Adrenal gland (tissue), 12 donors: ENCODE data around the gene MYL3. TPM values are rescaled to one million over a fixed set of nuclear protein-coding genes. Genes with fewer than 3 reads are reported as not detected.

ENCODE experiments used
- DNase-seq, 7 donors: peaks; one replicate each; pipeline ENCODE4 v3.0.0-alpha.2; 2019 to 2020
- H3K27ac ChIP-seq, 5 donors: fragments of 200-600 bp; sonication (generic) in 4 of 5; 1 replicate in 3 of 5; 2 replicates in 2 of 5; pipeline versions ENCODE4 v1.5.1 to v1.8.0; 2016 to 2020; ENCODE audit warnings: mild to moderate bottlenecking in 1 of 5
- H3K27me3 ChIP-seq: fragments of 200-600 bp; 2 replicates; pipeline ENCODE4 v1.8.0; 2021
- H3K36me3 ChIP-seq, 2 donors: fragments of 200-600 bp; replicated peaks in 1 of 2; 1 replicate in 1 of 2; 2 replicates in 1 of 2; pipeline versions ENCODE4 v1.5.1 to v1.8.0; 2018 to 2022
- H3K4me1 ChIP-seq, 2 donors: fragments of 200-600 bp; replicated peaks in 1 of 2; 1 replicate in 1 of 2; 2 replicates in 1 of 2; pipeline versions ENCODE4 v1.5.1 to v1.8.0; 2018 to 2021
- H3K4me3 ChIP-seq, 4 donors: fragments of 200-600 bp; sonication (generic) in 3 of 4; one replicate each; pipeline ENCODE4 v1.5.1; 2016 to 2018
- H3K9me3 ChIP-seq, 3 donors: fragments of 200-600 bp; sonication (generic) in 1 of 3; replicated peaks in 1 of 3; 1 replicate in 2 of 3; 2 replicates in 1 of 3; pipeline versions ENCODE4 v1.5.1 to v1.8.0; 2016 to 2021
- CTCF ChIP-seq, 6 experiments: fragments of 450-650 bp in 4 of 6; fragments of 200-600 bp in 2 of 6; sonication (generic) in 1 of 6; IDR thresholded peaks; 1 replicate in 5 of 6; 2 replicates in 1 of 6; pipeline versions ENCODE4 v1.5.1 to v1.8.0; 2016 to 2021; ENCODE audit warnings: antibody characterized with exemption in 6 of 6, mild to moderate bottlenecking in 2 of 6, moderate library complexity in 1 of 6
- POLR2A ChIP-seq, 2 donors: fragments of 450-650 bp; IDR thresholded peaks; one replicate each; pipeline ENCODE4 v1.6.1; 2017; ENCODE audit warnings: antibody characterized with exemption in 2 of 2, mild to moderate bottlenecking in 2 of 2, moderate library complexity in 1 of 2
- WGBS, 4 donors: extraction: QIAGEN DNeasy Blood & Tissue Kit in 2 of 4; methylation state at CpG; one replicate each; pipeline versions ENCODE4 v1.1.5 to v1.1.7; 2013 to 2017; 5-methylcytosine and 5-hydroxymethylcytosine counted together
- intact Hi-C, 2 donors: fragments of 100-400 bp; cut with DNase I; formaldehyde crosslinking; loops; one replicate each; pipeline versions ENCODE4 v1.14.1 to v1.15.0; 2022 to 2023
- polyA plus RNA-seq, 3 donors: library from polyadenylated mRNA; stranded (reverse); fragments of 200-250 nt in 2 of 3; fragments of 350-450 nt in 1 of 3; fragmentation: Illumina TruSeq in 1 of 3; extraction: RNeasy Lipid Tissue Mini Kit (QIAGEN cat#74804) in 1 of 3; gene quantifications; one replicate each; pipeline ENCODE4 v1.2.3, GENCODE V29; 2013 to 2014
- total RNA-seq, 9 donors: library from RNA; depleted of rRNA in 4 of 9; stranded (reverse); fragments of >200 nt in 4 of 9; fragments of 120-200 nt in 1 of 9; fragmentation: NEBNext Ultra II Directional in 1 of 9; extraction: Animal tissue kit (Norgen Biotek cat#: 25700) in 1 of 9; gene quantifications; one replicate each; pipeline versions ENCODE4 v1.1.0 to v1.2.4, GENCODE V29; 2013 to 2023
- donor health status: healthy with polysubstance abuse.
- donor health status: Bipolar disorder and iron deficiency.
- donor health status: DM: yes; HTN: yes; CAD: no.
- donor health status: DM: no; HTN: no; CAD: no.
- donor health status: DM: no; HTN: no; CAD: no.
- donor health status: DM: yes; HTN: yes; CAD: no.

MYL3 gene
- total and polyA plus RNA-seq, 12 donors: 1.4 to 12.7 (median 4.6) TPM; not detected in 1

- Histone ChIP-seq H3K4me1 (peaks cover 7 to 9% of the 10 kb centered on the region in 2 donors), H3K27ac (peak overlapping the region in 4 of 5 donors; percentile 27 to 81 (median 63)), H3K36me3 (no peaks in the 10 kb centered on the region), H3K9me3 (peaks cover 0 to 7% (median 0%) of the 10 kb centered on the region in 3 donors), H3K27me3 (no peaks in the 10 kb centered on the region), H3K4me3 (peak overlapping the region in 3 of 4 donors; percentile 37 to 50 (median 44))
- peak; percentile 75 to 82 (median 79) for DNase-seq
- WGBS, 4 donors: 1 to 10% (median 1%) methylated on average over 4 to 53 of the region's 53 CpGs
- TF ChIP-seq CTCF (IDR thresholded peaks at IDR 0.05) (peak in 4 of 6 experiments; percentile 35 to 60 (median 44)), POLR2A (IDR thresholded peaks at IDR 0.05) (peak in 1 of 2 donors; percentile 19)
- intact Hi-C loops: no loop called here
These were observed 17.2 kb downstream of the MYL3 start for GRCh38 chr3:46845860-46846623.

- TF ChIP-seq POLR2A (IDR thresholded peaks at IDR 0.05): no peak
- intact Hi-C loops: no loop called here
- 0 to 12% (median 4%) methylated on average over 10 to 23 of the region's 23 CpGs for WGBS, 4 donors
These were observed 17.8 kb downstream of the MYL3 start for GRCh38 chr3:46845397-46845859.

GRCh38 chr3:46844881-46845312, 18.3 kb downstream of the MYL3 start:
- Histone ChIP-seq H3K27me3 (no peaks in the 10 kb centered on the region), H3K4me1 (peaks cover 7 to 9% of the 10 kb centered on the region in 2 donors), H3K27ac (peak overlapping the region in 2 of 5 donors; percentile 70 to 81), H3K36me3 (no peaks in the 10 kb centered on the region), H3K4me3 (peak overlapping the region in 1 of 4 donors; percentile 50), H3K9me3 (peaks cover 0 to 7% (median 6%) of the 10 kb centered on the region in 3 donors)
- intact Hi-C loops: no loop called here
- TF ChIP-seq CTCF (IDR thresholded peaks at IDR 0.05) (no peak), POLR2A (IDR thresholded peaks at IDR 0.05) (no peak)
- 31 to 53% (median 38%) methylated on average over 9 to 11 of the region's 11 CpGs for WGBS, 4 donors
- DNase-seq: no peak

More at GRCh38 chr3:46845397-46845859, 17.8 kb downstream of the MYL3 start:
- H3K27ac ChIP-seq: peak overlapping the region in 4 of 5 donors; percentile 27 to 81 (median 63)
- no peaks in the 10 kb centered on the region for H3K36me3 ChIP-seq
- peaks cover 7 to 9% of the 10 kb centered on the region in 2 donors for H3K4me1 ChIP-seq
- DNase-seq: peak; percentile 48 to 77 (median 68)
- H3K9me3 ChIP-seq: peaks cover 0 to 7% (median 4%) of the 10 kb centered on the region in 3 donors
- peak overlapping the region in 3 of 4 donors; percentile 37 to 50 (median 44) for H3K4me3 ChIP-seq
- H3K27me3 ChIP-seq: no peaks in the 10 kb centered on the region

GRCh38 chr3:46844397-46844796, 18.8 kb downstream of the MYL3 start:
- H3K4me3 ChIP-seq: no peak overlapping the region
- TF ChIP-seq CTCF (IDR thresholded peaks at IDR 0.05) (no peak), POLR2A (IDR thresholded peaks at IDR 0.05) (no peak)
- no peak overlapping the region for H3K27ac ChIP-seq
- no peaks in the 10 kb centered on the region for H3K36me3 ChIP-seq
- H3K27me3 ChIP-seq: no peaks in the 10 kb centered on the region
- H3K4me1 ChIP-seq: peaks cover 7 to 9% of the 10 kb centered on the region in 2 donors
- no peak for DNase-seq
- 70 to 93% (median 80%) methylated on average over 3 of the region's 3 CpGs for WGBS, 4 donors
- peaks cover 0 to 8% (median 6%) of the 10 kb centered on the region in 3 donors for H3K9me3 ChIP-seq
- intact Hi-C loops: no loop called here
